ENCODE results near the gene ARTN.

The ARTN gene

GRCh38 chr1:43947874-43948437 is 14.4 kb downstream of the ARTN start:
- no peak for DNase-seq (ENCODE audit: low read depth)

DNA sequence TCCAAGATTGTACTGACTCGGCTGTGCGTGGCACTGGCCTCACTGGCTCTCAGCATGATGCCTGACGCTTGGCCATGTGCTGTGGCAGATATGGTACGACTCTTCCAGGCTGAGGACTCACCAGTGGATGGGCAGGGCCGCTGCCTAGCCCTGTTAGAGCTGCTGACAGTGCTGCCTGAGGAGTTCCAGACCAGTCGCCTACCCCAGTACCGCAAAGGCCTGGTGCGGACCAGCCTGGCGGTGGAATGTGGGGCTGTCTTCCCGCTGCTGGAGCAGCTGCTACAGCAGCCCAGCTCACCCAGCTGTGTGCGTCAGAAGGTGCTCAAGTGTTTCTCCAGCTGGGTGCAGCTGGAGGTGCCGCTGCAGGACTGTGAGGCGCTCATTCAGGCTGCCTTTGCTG is 16.1 kb downstream of the ARTN start:
- DNase-seq (ENCODE audit: low read depth), result no peak

- no peak for DNase-seq (ENCODE audit: low read depth)
Measured at GRCh38 chr1:43951021-43951985, 17.7 kb downstream of the ARTN start.

GRCh38 chr1:43952731-43953346 is 19.2 kb downstream of the ARTN start:
- no peak for DNase-seq (ENCODE audit: low read depth)

DNA sequence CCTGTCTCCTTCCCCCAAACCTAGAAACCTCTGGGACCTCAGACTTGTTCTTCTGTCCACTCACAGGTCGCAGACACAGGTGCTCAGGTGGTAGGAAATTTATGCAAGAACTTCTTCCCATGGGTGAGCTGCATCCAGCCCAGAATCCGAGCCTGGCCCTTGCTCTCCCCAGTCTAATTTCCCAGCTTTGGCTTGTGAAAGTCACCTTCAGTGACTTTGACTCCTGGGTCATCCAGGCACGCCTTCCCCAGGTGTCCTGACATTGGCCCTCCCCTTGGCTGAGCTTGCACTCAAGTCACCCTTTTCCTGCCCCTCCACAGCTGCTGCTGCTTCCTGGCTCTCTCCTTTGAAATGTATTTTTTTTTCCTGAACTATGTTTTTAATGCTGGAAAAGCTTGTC is 19.8 kb downstream of the ARTN start:
- DNase-seq (ENCODE audit: low read depth), result no peak

DNA sequence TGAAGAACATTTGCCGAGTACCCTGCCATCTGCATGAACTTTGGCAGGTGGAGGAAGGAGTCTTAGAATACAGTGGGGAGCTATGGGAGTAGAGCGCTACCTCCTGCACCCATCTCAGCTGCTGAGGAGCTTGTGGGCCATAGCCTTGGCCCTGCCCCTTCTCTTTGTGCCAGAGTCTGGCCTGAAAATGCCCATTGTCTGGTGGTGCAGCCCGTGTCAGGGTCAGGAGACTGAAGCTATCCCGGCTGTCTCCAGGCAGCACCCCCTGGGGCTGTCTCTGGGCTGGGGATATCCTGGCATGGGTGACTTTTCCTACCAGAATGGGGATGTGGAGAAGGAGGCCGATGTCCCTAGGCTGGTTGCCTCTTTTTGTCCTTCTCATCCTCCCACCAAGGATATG is 20.4 kb downstream of the ARTN start:
- DNase-seq (ENCODE audit: low read depth), result no peak

- DNase-seq (ENCODE audit: low read depth), result no peak
Measured at GRCh38 chr1:43956234-43956633, 22.6 kb downstream of the ARTN start.

- DNase-seq (ENCODE audit: low read depth), result no peak
Measured at GRCh38 chr1:43957407-43958040, 23.9 kb downstream of the ARTN start.

- no peak for DNase-seq (ENCODE audit: low read depth)
Measured at GRCh38 chr1:43958351-43959255, 25.0 kb downstream of the ARTN start.

DNA sequence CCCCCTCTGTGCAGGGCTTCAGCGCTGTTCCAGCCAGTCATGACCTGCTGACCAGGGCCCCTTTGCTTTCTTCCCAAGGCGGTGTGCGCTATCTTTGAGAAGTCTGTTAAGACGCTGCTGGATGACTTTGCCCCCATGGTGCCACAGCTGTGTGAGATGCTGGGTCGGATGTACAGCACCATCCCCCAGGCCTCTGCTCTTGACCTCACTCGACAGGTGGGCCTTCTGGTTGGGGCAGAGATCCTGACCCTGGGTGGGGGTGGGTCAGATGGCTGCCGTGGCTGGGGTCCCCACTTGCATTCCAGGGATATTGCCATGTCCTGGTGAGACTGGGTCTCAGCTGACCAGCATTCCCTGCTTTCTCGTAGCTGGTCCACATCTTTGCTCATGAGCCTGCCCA is 27.2 kb downstream of the ARTN start:
- DNase-seq (ENCODE audit: low read depth), result no peak

- no peak for DNase-seq (ENCODE audit: low read depth)
Measured at GRCh38 chr1:43961692-43962091, 28.1 kb downstream of the ARTN start.

DNA sequence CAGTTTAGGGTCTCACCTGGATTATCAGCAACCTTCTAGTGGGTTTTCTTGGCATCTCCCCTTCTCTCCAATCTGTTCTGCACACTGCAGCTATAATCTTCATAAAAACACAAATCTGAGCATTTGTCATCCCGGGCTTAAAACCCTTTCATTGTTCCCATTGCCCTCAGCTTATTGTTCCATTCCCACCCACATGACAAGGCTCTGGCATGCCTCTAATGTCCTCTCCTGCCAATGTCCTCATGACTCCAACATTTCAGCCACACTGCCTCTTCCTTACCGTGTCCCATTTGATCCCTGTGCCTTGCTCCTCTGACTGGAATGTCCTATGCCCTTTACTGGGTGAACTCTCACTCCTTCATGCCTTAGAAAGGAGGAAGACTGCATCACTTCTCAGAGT is 28.7 kb downstream of the ARTN start:
- DNase-seq (ENCODE audit: low read depth), result no peak

GRCh38 chr1:43963006-43963405 is 29.4 kb downstream of the ARTN start:
- no peak for DNase-seq (ENCODE audit: low read depth)

- no peak for DNase-seq (ENCODE audit: low read depth)
Measured at GRCh38 chr1:43963890-43964289, 30.3 kb downstream of the ARTN start.

GRCh38 chr1:43965316-43965715 is 31.7 kb downstream of the ARTN start:
- no peak for DNase-seq (ENCODE audit: low read depth)

DNA sequence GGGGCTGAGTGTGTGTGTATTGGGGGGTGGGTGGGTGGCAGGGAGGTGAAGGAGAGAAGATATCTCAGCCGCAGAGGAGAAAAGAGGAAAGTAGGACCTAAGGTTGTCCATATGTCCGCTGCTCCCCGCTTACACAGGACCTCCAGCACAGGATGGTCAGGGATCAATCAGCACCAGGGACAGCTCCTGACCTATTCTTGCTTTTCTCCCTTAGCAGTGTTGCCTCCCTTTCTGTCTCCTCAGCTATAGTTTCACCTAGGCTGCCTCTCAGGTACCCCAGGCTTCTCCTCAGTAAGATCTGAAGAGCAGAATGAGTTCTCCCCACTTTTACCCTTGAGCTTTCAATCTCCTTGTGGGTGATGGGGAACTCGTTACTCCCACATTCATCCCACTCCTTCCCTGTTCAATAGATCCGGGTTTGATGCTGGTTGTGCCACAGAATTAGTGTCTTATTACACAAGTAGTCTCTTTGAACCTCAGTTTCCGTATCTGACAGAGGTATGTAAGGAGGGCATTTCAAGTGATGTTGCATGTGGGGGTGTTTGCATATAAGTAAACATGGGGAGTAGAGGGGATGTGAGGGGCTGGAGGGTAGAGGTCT is 34.8 kb downstream of the ARTN start:
- no peak for DNase-seq (ENCODE audit: low read depth)

DNA sequence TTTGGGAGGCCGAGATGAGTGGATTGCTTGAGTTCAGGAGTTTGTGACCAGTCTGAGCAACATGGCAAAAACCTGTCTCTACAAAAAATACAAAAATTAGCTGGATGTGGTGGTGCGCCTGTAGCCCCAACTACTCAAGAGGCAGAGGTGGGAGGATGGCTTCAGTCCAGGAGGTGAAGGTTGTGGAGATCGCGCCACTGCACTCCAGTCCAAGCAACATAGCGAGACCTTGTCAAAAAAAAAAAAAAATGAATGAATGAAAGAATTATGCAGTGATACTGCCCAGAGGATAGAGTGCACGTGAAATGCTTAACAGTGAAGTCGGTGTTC is 35.8 kb downstream of the ARTN start:
- no peak for DNase-seq (ENCODE audit: low read depth)

- DNase-seq (ENCODE audit: low read depth), result peak; percentile 94
Measured at GRCh38 chr1:43969746-43970466, 36.3 kb downstream of the ARTN start, which contains the start of gene DPH2. Gene DPH2, plus strand, starts transcription at chr1:43970010. Its CDS starts 166 bp downstream, at chr1:43970176.

- no peak for DNase-seq (ENCODE audit: low read depth)
Measured at GRCh38 chr1:43970502-43970901, 36.9 kb downstream of the ARTN start.

GRCh38 chr1:43970911-43971310 is 37.3 kb downstream of the ARTN start:
- DNase-seq (ENCODE audit: low read depth), result no peak
